IPS-20b (cell line): ENCODE data around the gene MAPKAPK3.
A peak's percentile ranks its signal among the peaks of the same experiment; 100 is the strongest.

Experiments used
- H3K27ac ChIP-seq: one replicate; pipeline ENCODE4 v1.5.1; 2013; ENCODE audit warnings: low read length
- H3K27me3 ChIP-seq: 2 replicates; pipeline ENCODE4 v1.6.1; 2013; ENCODE audit warnings: mild to moderate bottlenecking, low read length, inconsistent platforms; ENCODE audit not compliant: insufficient read depth
- H3K36me3 ChIP-seq: 2 replicates; pipeline ENCODE4 v1.6.1; 2013; ENCODE audit warnings: low read depth, mild to moderate bottlenecking, inconsistent platforms, low read length, moderate library complexity; ENCODE audit not compliant: insufficient read depth
- H3K4me1 ChIP-seq: 2 replicates; pipeline ENCODE4 v1.6.1; 2013; ENCODE audit warnings: mild to moderate bottlenecking, control low read depth, inconsistent platforms, low read length, moderate library complexity; ENCODE audit not compliant: insufficient read depth
- H3K4me3 ChIP-seq: 2 replicates; pipeline ENCODE4 v1.5.1; 2013; ENCODE audit warnings: mild to moderate bottlenecking, low read length, inconsistent platforms
- H3K9ac ChIP-seq: 2 replicates; pipeline ENCODE4 v1.6.1; 2013; ENCODE audit warnings: low read depth, mild to moderate bottlenecking, inconsistent platforms, low read length, moderate library complexity
- H3K9me3 ChIP-seq: 2 replicates; pipeline ENCODE4 v1.6.1; 2013; ENCODE audit warnings: mild to moderate bottlenecking, low read depth, low read length, inconsistent platforms; ENCODE audit not compliant: insufficient read depth

MAPKAPK3 gene

DNA sequence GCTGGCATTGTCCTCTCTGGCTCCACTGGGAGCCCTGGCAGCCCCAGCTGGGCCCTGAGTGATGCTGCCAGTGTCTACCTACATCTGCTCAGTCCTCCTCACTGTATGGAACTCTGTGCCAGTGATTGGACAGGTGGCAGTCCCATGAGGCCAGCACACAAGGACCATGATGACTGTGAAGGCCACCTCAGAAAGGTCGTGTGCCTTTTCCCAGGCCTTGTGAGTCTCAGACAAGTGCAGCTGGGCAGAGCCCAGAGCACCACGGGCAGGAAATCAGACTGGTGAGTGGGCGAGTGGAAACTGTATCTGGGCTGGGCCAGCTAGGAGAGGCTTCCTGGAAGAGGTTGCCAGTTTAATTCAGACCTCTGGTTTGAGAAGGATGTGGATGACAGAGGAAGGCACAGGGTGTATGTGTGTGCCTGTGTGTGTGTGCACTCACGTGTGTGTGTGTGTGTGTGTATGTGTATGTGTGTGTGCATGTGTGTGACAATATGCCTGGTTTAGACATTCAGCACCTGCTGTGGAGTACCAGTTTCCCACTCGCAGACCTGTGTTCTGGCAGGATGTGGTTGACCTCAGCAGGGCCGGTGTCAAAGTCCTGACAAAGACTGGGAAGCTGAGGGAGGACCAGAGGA, 7.0 kb downstream of the MAPKAPK3 start:
- Histone ChIP-seq H3K9ac (no peak overlapping the region), H3K4me1 (peaks cover 12% of the 10 kb centered on the region), H3K27ac (no peak overlapping the region), H3K27me3 (no peaks in the 10 kb centered on the region), H3K4me3 (no peak overlapping the region), H3K36me3 (peaks cover 6% of the 10 kb centered on the region; the same call in 1 of the 2 replicates), H3K9me3 (no peaks in the 10 kb centered on the region)

DNA sequence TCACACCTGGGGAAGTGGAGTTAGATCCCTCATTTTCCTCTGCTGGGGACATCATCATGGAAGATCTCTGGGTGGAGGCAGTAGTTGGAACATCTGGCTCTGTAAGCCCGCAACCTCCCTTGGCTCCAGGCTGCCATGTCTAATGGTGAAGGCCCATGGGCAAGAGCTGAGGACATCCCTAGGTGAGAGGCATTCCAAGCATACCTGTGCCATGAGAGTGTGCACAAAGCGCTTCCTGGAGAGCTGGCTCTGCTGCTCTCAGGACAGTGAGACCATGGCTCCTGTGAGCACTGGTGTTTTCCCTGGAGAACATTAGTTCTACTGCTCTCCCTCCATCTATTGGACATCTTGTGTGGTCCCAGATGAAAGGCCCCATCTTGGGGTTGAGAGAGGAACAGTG, 7.7 kb downstream of the MAPKAPK3 start:
- Histone ChIP-seq H3K4me1 (peaks cover 12% of the 10 kb centered on the region), H3K27ac (no peak overlapping the region), H3K27me3 (no peaks in the 10 kb centered on the region), H3K9ac (no peak overlapping the region), H3K9me3 (no peaks in the 10 kb centered on the region), H3K4me3 (no peak overlapping the region), H3K36me3 (peaks cover 6% of the 10 kb centered on the region; the same call in 1 of the 2 replicates)

DNA sequence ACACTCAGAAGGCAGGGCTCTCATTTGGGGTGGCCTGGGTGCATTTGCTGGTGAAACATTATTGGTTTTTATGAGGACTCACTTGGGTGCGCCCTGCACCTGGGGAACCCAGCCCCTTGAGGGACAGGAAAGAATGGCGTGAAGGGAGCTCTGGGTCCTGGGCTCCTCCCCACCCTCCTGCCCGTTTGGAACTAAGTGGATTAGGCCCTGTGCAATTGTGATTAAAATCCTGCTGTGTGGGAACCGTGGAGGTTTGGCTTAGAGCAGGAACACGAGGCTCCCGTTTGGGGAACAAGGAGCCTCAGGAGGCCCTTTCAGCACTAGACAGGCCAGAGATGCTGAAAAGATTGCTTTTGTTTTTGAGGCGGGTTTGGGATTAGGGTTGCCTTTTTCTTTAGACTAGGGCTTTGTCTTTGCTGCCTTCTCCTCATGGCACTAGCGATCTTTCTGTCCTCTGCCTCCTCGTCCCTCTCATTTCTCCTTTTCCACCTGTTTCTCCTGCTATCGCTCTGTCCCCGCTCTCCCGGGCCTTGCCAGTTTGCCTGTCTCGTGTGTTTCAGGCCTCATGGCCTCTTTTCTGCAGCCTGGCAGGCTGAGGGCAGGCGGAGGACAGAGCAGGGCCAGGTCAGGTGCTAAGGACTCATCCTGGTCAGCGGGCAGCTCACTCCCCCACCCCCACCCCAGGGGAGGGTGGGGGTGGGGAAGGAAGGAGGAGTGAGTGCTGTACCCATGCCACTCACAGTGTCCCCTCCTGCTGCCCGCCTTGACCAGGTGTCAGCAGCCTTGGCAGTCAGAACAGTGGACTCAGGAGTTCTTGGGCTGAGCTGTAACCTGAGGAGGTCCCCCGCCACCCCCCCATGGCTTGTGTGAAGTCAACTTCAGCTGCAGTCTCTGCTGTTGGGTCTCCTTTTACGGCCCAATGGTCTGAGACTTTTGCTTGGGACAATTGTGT, 8.6 kb downstream of the MAPKAPK3 start:
- Histone ChIP-seq H3K4me1 (peaks cover 12% of the 10 kb centered on the region), H3K27me3 (no peaks in the 10 kb centered on the region), H3K4me3 (no peak overlapping the region), H3K9ac (peak overlapping the region; percentile 45; the same call in 1 of the 2 replicates), H3K36me3 (peaks cover 6% of the 10 kb centered on the region; the same call in 1 of the 2 replicates), H3K27ac (no peak overlapping the region), H3K9me3 (no peaks in the 10 kb centered on the region)

DNA sequence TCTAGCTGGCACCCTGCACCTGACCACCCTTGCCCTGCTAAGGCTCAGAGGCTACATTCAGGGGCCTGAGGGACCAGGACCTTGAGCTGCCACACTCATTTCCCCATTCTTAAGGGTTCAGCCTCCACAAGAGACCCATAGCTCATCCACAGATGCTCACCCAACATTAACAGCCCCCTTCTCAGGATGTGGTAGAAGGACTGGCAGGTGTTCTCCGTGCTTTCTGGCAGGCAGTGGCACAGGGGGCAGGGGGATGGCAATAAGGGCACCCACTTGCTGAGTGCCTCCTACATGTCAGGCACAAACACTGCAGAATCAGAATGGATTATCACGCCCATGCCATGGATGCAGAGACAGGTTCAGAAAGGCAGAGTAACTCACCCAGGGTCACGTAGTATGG, 9.4 kb downstream of the MAPKAPK3 start:
- Histone ChIP-seq H3K27ac (no peak overlapping the region), H3K4me1 (peaks cover 12% of the 10 kb centered on the region), H3K36me3 (peaks cover 6% of the 10 kb centered on the region; the same call in 1 of the 2 replicates), H3K9me3 (no peaks in the 10 kb centered on the region), H3K4me3 (no peak overlapping the region), H3K9ac (no peak overlapping the region), H3K27me3 (no peaks in the 10 kb centered on the region)

DNA sequence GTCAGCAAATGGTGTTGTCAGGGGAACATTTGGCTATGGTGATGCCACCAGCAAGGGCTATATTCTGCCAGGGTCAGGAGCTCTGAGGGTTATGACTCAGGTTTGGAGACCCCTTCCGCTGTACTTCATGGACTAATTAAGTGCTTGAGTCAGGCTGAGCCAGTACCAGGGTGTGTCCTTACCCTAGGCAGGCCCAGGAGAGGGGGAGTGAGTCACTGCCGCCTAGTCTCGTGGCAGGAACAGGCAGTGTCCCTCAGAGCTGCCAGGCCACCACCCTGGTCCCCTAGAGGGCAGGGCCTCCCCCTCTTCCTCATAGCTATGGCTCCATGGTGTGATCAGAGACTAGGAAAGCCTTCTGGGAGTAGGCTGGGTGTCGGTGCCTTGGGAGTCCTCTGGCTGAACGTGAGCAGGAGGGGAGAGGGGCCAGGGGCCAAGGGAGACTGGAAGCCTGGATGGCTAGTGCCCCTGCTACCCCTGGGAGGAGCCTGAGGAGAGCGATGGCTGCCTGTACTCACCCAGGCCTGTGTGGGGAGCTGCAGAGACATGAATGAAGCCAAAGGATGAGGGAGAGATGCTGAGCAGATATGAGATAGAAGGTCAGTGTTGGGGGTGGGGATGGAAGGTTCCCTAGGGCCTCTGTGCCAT, 10.6 kb downstream of the MAPKAPK3 start:
- no peak overlapping the region for H3K9ac ChIP-seq
- no peak overlapping the region for H3K4me3 ChIP-seq
- H3K9me3 ChIP-seq, result no peaks in the 10 kb centered on the region
- H3K27me3 ChIP-seq, result no peaks in the 10 kb centered on the region
- H3K36me3 ChIP-seq, result peaks cover 3% of the 10 kb centered on the region; the same call in 1 of the 2 replicates
- H3K4me1 ChIP-seq, result peaks cover 12% of the 10 kb centered on the region
- H3K27ac ChIP-seq, result no peak overlapping the region

DNA sequence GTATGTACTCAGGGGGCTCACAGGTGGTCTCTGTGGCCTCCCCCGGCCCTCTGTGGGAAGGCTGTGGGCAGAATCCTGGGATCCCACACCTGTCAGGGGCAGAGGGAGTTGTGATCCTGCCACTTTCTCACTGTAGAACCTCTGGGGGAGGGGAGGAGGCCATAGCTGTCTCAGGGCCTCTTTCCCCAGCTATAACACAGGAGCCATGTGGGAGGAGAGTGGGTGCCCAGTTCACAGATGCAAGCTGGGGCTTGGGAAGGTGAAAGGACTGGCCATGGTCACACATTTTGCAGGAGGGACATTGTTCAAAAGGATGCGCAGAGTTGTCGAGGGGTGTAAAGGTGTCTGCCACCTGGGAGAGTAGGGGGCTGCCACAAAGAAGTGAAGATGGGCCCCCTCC, 11.7 kb downstream of the MAPKAPK3 start:
- no peak overlapping the region for H3K27ac ChIP-seq
- H3K9me3 ChIP-seq, result no peaks in the 10 kb centered on the region
- no peak overlapping the region for H3K4me3 ChIP-seq
- no peaks in the 10 kb centered on the region for H3K27me3 ChIP-seq
- no peak overlapping the region for H3K9ac ChIP-seq
- peaks cover 12% of the 10 kb centered on the region for H3K4me1 ChIP-seq
- H3K36me3 ChIP-seq, result no peaks in the 10 kb centered on the region

DNA sequence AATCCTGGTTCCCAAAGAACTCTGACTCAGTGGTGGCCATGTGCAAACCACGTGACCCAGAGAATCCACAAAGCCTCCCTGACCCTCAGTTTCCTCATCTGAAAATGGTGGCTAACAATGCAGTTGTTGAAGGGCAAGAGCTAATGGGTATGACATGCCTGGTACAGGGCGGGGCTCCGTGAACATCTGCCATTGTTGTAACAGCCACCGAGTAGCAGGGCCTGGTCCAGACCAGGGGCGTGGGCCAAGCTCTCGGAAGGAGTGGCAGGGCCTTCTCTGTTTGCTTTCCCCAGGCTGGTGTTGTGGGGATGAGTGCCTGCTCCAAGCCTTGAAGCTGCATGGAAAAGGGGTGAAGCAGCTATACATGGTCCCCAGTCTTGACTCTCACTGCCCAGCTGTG, 13.4 kb downstream of the MAPKAPK3 start:
- no peaks in the 10 kb centered on the region for H3K27me3 ChIP-seq
- H3K27ac ChIP-seq, result no peak overlapping the region
- H3K4me1 ChIP-seq, result peaks cover 5% of the 10 kb centered on the region; the same call in 1 of the 2 replicates
- no peaks in the 10 kb centered on the region for H3K9me3 ChIP-seq
- no peak overlapping the region for H3K9ac ChIP-seq
- no peaks in the 10 kb centered on the region for H3K36me3 ChIP-seq
- H3K4me3 ChIP-seq, result no peak overlapping the region

DNA sequence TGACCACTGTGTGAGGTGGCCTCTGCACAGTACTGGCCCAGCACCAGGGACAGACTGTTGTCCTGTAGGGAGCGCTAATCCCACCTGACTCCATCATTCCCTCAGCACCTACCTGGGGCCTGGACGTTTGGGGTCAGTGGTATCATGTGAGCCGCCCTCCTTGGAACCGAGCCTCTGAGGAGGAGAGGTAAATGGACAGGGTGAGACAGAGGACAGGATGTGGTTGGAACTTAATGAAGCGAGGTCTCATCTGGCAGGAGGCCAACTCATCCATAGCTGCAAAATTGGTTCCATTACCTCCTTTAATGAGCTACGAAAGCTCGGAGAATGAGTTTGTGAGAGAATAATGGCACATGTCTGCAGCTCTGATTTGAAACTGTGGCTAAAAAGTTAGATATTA, 13.9 kb downstream of the MAPKAPK3 start:
- H3K4me3 ChIP-seq, result no peak overlapping the region
- no peak overlapping the region for H3K27ac ChIP-seq
- peaks cover 3% of the 10 kb centered on the region; the same call in 1 of the 2 replicates for H3K4me1 ChIP-seq
- no peaks in the 10 kb centered on the region for H3K9me3 ChIP-seq
- no peaks in the 10 kb centered on the region for H3K27me3 ChIP-seq
- no peaks in the 10 kb centered on the region for H3K36me3 ChIP-seq
- H3K9ac ChIP-seq, result no peak overlapping the region

DNA sequence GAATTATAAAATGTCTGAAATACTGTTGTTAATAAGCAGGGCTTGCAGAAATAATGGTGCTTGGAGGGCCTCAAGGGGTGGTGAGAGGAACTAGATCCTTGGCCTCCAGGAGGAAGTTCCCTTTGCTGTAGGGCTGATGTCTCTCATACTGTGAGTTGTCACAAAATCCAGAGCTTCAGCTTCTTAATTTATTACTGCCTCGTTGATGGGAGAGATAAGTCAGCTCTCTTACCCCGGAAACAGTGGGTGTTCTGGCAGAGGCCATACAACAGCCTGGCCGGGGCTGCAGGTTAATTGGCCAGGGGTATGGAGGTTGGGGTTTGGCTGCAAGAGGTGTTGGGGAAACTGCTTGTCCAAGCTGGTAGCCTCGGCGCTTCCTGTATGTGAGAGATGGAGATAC, 15.5 kb downstream of the MAPKAPK3 start:
- H3K27ac ChIP-seq, result no peak overlapping the region
- no peaks in the 10 kb centered on the region for H3K9me3 ChIP-seq
- peaks cover 13% of the 10 kb centered on the region; the same call in 1 of the 2 replicates for H3K4me1 ChIP-seq
- no peak overlapping the region for H3K4me3 ChIP-seq
- no peaks in the 10 kb centered on the region for H3K27me3 ChIP-seq
- no peak overlapping the region for H3K9ac ChIP-seq
- H3K36me3 ChIP-seq, result no peaks in the 10 kb centered on the region

DNA sequence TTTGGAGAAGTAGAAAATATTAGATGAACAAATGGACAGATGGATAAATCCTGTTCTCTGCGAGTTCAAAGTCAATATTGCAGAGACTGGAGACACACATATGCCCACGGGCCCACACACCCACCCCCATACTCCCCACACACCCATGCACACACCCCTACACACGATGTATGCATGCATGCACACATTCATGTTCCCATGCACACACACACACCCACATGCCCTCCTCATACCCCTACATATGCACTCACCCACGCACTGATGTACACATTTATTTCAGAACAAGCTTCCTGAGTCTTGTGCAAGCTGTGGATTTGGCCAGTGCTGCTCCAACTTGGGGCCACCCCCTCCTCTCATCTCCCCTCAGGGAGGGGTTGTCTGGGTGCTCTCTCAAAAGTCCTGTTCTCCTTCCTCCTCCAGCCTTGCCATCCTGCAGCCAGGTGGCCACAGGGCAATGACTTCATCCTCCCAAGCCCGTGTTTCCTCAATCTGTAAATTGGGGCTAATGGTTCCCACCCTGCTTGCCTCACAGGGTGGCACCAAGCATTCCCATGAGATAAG, 16.4 kb downstream of the MAPKAPK3 start:
- Histone ChIP-seq H3K27ac (no peak overlapping the region), H3K36me3 (no peaks in the 10 kb centered on the region), H3K4me3 (no peak overlapping the region), H3K9me3 (no peaks in the 10 kb centered on the region), H3K27me3 (no peaks in the 10 kb centered on the region), H3K9ac (no peak overlapping the region), H3K4me1 (peaks cover 14% of the 10 kb centered on the region; the same call in 1 of the 2 replicates)

DNA sequence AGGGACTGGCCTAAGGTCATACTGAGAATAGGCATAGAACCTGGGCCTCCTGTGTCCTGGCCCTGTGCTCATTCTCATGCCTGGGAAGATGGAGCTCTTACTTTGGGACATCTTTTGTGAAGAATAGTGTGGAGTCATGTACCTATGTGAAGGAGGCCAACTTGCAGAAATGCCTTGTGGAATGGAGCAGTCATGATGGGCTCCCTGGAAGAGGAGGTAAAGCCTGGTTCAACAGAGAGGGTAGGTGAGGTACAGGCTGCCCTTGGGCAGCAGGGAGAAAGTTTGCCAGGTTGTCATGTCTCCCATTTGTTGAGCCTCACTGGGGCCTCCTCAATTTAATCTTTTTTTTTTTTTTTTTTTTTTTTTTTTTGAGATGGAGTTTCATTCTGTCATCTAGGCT, 18.1 kb downstream of the MAPKAPK3 start:
- no peaks in the 10 kb centered on the region for H3K27me3 ChIP-seq
- no peaks in the 10 kb centered on the region for H3K36me3 ChIP-seq
- no peak overlapping the region for H3K4me3 ChIP-seq
- no peak overlapping the region for H3K9ac ChIP-seq
- H3K27ac ChIP-seq, result no peak overlapping the region
- H3K4me1 ChIP-seq, result peaks cover 18% of the 10 kb centered on the region
- no peaks in the 10 kb centered on the region for H3K9me3 ChIP-seq
